Stimulated activated naive B cell treated with anti-CD40 and anti-IgM and Interleukin-4, amounts not matched to agents 10 μg/mL and 1 μg/mL and 100 μg/mL, for 72 hours (primary cell): ENCODE data around the gene WWC2.
"Not testable (repeated sequence)": the region's sequence is repeated elsewhere in the genome, so short reads cannot be mapped to it uniquely, and the experiment has no call there.

ENCODE experiments used
- ATAC-seq, 2 donors: fragments of 150-1000 bp; cut with Tn5 transposase; replicated peaks; 2 replicates each; pipeline ENCODE4 v1.10.0; 2021; ENCODE audit warnings: moderate library complexity in 1 of 2
- DNase-seq: peaks from one replicate; pipeline ENCODE4 v3.0.0; 2021
- H3K27ac Mint-ChIP-seq: one replicate; pipeline ENCODE4 v1.8.0; 2022; ENCODE audit warnings: mild to moderate bottlenecking, mixed read lengths
- H3K27me3 Mint-ChIP-seq, 2 donors: one replicate each; pipeline ENCODE4 v1.8.0; 2022; ENCODE audit warnings: mixed read lengths in 2 of 2
- H3K36me3 Mint-ChIP-seq, 2 donors: one replicate each; pipeline ENCODE4 v1.8.0; 2022; ENCODE audit warnings: mixed read lengths in 2 of 2, mild to moderate bottlenecking in 1 of 2
- H3K4me1 Mint-ChIP-seq, 2 donors: one replicate each; pipeline ENCODE4 v1.8.0; 2022; ENCODE audit warnings: mixed read lengths in 2 of 2, mild to moderate bottlenecking in 1 of 2
- H3K4me3 Mint-ChIP-seq, 2 donors: one replicate each; pipeline ENCODE4 v1.8.0; 2022; ENCODE audit warnings: mild to moderate bottlenecking in 2 of 2, mixed read lengths in 2 of 2, moderate library complexity in 1 of 2
- H3K9me3 Mint-ChIP-seq, 2 donors: one replicate each; pipeline ENCODE4 v1.8.0; 2022; ENCODE audit warnings: mixed read lengths in 2 of 2, mild to moderate bottlenecking in 1 of 2

The WWC2 gene

GRCh38 chr4:183111452-183111885 lies 12.4 kb downstream of the WWC2 start:
- DNase-seq (no peak), ATAC-seq (no peak)
- Mint-ChIP-seq H3K27me3 (peaks cover 11 to 12% of the 10 kb centered on the region in 2 donors), H3K4me1 (no peaks in the 10 kb centered on the region), H3K4me3 (no peak overlapping the region), H3K27ac (no peak overlapping the region), H3K9me3 (no peaks in the 10 kb centered on the region), H3K36me3 (no peaks in the 10 kb centered on the region)

GRCh38 chr4:183118141-183118540 lies 19.1 kb downstream of the WWC2 start:
- no peaks in the 10 kb centered on the region for H3K4me1 Mint-ChIP-seq
- peaks cover 0 to 5% of the 10 kb centered on the region in 2 donors for H3K27me3 Mint-ChIP-seq
- ATAC-seq (no peak), DNase-seq (no peak)
- H3K27ac Mint-ChIP-seq: no peak overlapping the region
- no peaks in the 10 kb centered on the region for H3K9me3 Mint-ChIP-seq
- no peaks in the 10 kb centered on the region for H3K36me3 Mint-ChIP-seq
- H3K4me3 Mint-ChIP-seq: no peak overlapping the region

- Mint-ChIP-seq H3K4me1 (no peaks in the 10 kb centered on the region), H3K27me3 (peaks cover 0 to 5% of the 10 kb centered on the region in 2 donors), H3K9me3 (no peaks in the 10 kb centered on the region), H3K27ac (no peak overlapping the region), H3K36me3 (no peaks in the 10 kb centered on the region), H3K4me3 (no peak overlapping the region)
- ATAC-seq (no peak), DNase-seq (no peak)
Measured at GRCh38 chr4:183118585-183118984, 19.5 kb downstream of the WWC2 start.

- DNase-seq, H3K36me3 Mint-ChIP-seq, H3K9me3 Mint-ChIP-seq, H3K27me3 Mint-ChIP-seq, H3K27ac Mint-ChIP-seq, ATAC-seq, H3K4me1 Mint-ChIP-seq, H3K4me3 Mint-ChIP-seq: not testable (repeated sequence)
Measured at GRCh38 chr4:183121660-183122059, 22.6 kb downstream of the WWC2 start.

GRCh38 chr4:183124228-183124627 lies 25.2 kb downstream of the WWC2 start:
- no peaks in the 10 kb centered on the region for H3K36me3 Mint-ChIP-seq
- ATAC-seq: no peak
- no peak overlapping the region for H3K27ac Mint-ChIP-seq
- DNase-seq: no peak
- H3K27me3 Mint-ChIP-seq: no peaks in the 10 kb centered on the region
- H3K9me3 Mint-ChIP-seq: no peaks in the 10 kb centered on the region
- no peaks in the 10 kb centered on the region for H3K4me1 Mint-ChIP-seq
- H3K4me3 Mint-ChIP-seq: no peak overlapping the region

- Mint-ChIP-seq H3K4me1 (no peaks in the 10 kb centered on the region), H3K27me3 (no peaks in the 10 kb centered on the region), H3K36me3 (no peaks in the 10 kb centered on the region), H3K4me3 (no peak overlapping the region), H3K9me3 (no peaks in the 10 kb centered on the region), H3K27ac (no peak overlapping the region)
- no peak for DNase-seq
- no peak for ATAC-seq
Measured at GRCh38 chr4:183124865-183125264, 25.8 kb downstream of the WWC2 start.

GRCh38 chr4:183129125-183129524 lies 30.1 kb downstream of the WWC2 start:
- DNase-seq (no peak), ATAC-seq (no peak)
- Mint-ChIP-seq H3K9me3 (no peaks in the 10 kb centered on the region), H3K27me3 (peaks cover 0 to 6% of the 10 kb centered on the region in 2 donors), H3K36me3 (no peaks in the 10 kb centered on the region), H3K4me1 (no peaks in the 10 kb centered on the region), H3K27ac (no peak overlapping the region), H3K4me3 (no peak overlapping the region)

GRCh38 chr4:183129675-183130074 lies 30.6 kb downstream of the WWC2 start:
- no peaks in the 10 kb centered on the region for H3K36me3 Mint-ChIP-seq
- peaks cover 0 to 6% of the 10 kb centered on the region in 2 donors for H3K27me3 Mint-ChIP-seq
- no peaks in the 10 kb centered on the region for H3K4me1 Mint-ChIP-seq
- H3K27ac Mint-ChIP-seq: no peak overlapping the region
- DNase-seq (no peak), ATAC-seq (no peak)
- no peaks in the 10 kb centered on the region for H3K9me3 Mint-ChIP-seq
- no peak overlapping the region for H3K4me3 Mint-ChIP-seq

GRCh38 chr4:183130328-183131155 lies 31.5 kb downstream of the WWC2 start:
- no peak overlapping the region for H3K27ac Mint-ChIP-seq
- no peak overlapping the region for H3K4me3 Mint-ChIP-seq
- DNase-seq: no peak
- H3K36me3 Mint-ChIP-seq: no peaks in the 10 kb centered on the region
- ATAC-seq: no peak
- H3K4me1 Mint-ChIP-seq: no peaks in the 10 kb centered on the region
- peaks cover 0 to 6% of the 10 kb centered on the region in 2 donors for H3K27me3 Mint-ChIP-seq
- H3K9me3 Mint-ChIP-seq: no peaks in the 10 kb centered on the region

- DNase-seq: no peak
- Mint-ChIP-seq H3K36me3 (no peaks in the 10 kb centered on the region), H3K4me3 (no peak overlapping the region), H3K27ac (no peak overlapping the region), H3K27me3 (peaks cover 3 to 6% of the 10 kb centered on the region in 2 donors), H3K4me1 (no peaks in the 10 kb centered on the region), H3K9me3 (no peaks in the 10 kb centered on the region)
- ATAC-seq: no peak
Measured at GRCh38 chr4:183132081-183132480, 33.0 kb downstream of the WWC2 start.

- Mint-ChIP-seq H3K4me3 (no peak overlapping the region), H3K4me1 (no peaks in the 10 kb centered on the region), H3K27ac (no peak overlapping the region), H3K36me3 (no peaks in the 10 kb centered on the region), H3K27me3 (peaks cover 3 to 6% of the 10 kb centered on the region in 2 donors), H3K9me3 (no peaks in the 10 kb centered on the region)
- DNase-seq (no peak), ATAC-seq (no peak)
Measured at GRCh38 chr4:183132865-183133264, 33.8 kb downstream of the WWC2 start.

GRCh38 chr4:183136855-183137254 lies 37.8 kb downstream of the WWC2 start:
- no peak overlapping the region for H3K27ac Mint-ChIP-seq
- DNase-seq (no peak), ATAC-seq (no peak)
- H3K9me3 Mint-ChIP-seq: no peaks in the 10 kb centered on the region
- H3K27me3 Mint-ChIP-seq: peaks cover 3 to 9% of the 10 kb centered on the region in 2 donors
- H3K4me3 Mint-ChIP-seq: no peak overlapping the region
- H3K36me3 Mint-ChIP-seq: no peaks in the 10 kb centered on the region
- no peaks in the 10 kb centered on the region for H3K4me1 Mint-ChIP-seq

- Mint-ChIP-seq H3K4me1 (no peaks in the 10 kb centered on the region), H3K36me3 (no peaks in the 10 kb centered on the region), H3K27me3 (peaks cover 6 to 11% of the 10 kb centered on the region in 2 donors), H3K4me3 (no peak overlapping the region), H3K9me3 (no peaks in the 10 kb centered on the region), H3K27ac (no peak overlapping the region)
- ATAC-seq (no peak), DNase-seq (no peak)
Measured at GRCh38 chr4:183139058-183139750, 40.1 kb downstream of the WWC2 start.

GRCh38 chr4:183139972-183140570 lies 41.0 kb downstream of the WWC2 start:
- H3K9me3 Mint-ChIP-seq: no peaks in the 10 kb centered on the region
- H3K4me1 Mint-ChIP-seq: no peaks in the 10 kb centered on the region

GRCh38 chr4:183140911-183141320 lies 41.9 kb downstream of the WWC2 start:
- DNase-seq (no peak), ATAC-seq (no peak)
- Mint-ChIP-seq H3K27ac (no peak overlapping the region), H3K4me3 (no peak overlapping the region), H3K4me1 (no peaks in the 10 kb centered on the region), H3K36me3 (no peaks in the 10 kb centered on the region), H3K27me3 (peaks cover 6 to 9% of the 10 kb centered on the region in 2 donors), H3K9me3 (no peaks in the 10 kb centered on the region)

More at GRCh38 chr4:183139972-183140570, 41.0 kb downstream of the WWC2 start:
- ATAC-seq: no peak
- no peak for DNase-seq
- H3K27me3 Mint-ChIP-seq: peaks cover 6 to 11% of the 10 kb centered on the region in 2 donors
- no peak overlapping the region for H3K27ac Mint-ChIP-seq
- H3K36me3 Mint-ChIP-seq: no peaks in the 10 kb centered on the region
- no peak overlapping the region for H3K4me3 Mint-ChIP-seq
